Putamen (tissue), 1 donor: ENCODE measurements around the gene PLCH1.

Experiments
- DNase-seq: peaks from one replicate; pipeline ENCODE4 v3.0.0-alpha.2; 2016; ENCODE audit warnings: low spot score

Gene PLCH1, protein sequence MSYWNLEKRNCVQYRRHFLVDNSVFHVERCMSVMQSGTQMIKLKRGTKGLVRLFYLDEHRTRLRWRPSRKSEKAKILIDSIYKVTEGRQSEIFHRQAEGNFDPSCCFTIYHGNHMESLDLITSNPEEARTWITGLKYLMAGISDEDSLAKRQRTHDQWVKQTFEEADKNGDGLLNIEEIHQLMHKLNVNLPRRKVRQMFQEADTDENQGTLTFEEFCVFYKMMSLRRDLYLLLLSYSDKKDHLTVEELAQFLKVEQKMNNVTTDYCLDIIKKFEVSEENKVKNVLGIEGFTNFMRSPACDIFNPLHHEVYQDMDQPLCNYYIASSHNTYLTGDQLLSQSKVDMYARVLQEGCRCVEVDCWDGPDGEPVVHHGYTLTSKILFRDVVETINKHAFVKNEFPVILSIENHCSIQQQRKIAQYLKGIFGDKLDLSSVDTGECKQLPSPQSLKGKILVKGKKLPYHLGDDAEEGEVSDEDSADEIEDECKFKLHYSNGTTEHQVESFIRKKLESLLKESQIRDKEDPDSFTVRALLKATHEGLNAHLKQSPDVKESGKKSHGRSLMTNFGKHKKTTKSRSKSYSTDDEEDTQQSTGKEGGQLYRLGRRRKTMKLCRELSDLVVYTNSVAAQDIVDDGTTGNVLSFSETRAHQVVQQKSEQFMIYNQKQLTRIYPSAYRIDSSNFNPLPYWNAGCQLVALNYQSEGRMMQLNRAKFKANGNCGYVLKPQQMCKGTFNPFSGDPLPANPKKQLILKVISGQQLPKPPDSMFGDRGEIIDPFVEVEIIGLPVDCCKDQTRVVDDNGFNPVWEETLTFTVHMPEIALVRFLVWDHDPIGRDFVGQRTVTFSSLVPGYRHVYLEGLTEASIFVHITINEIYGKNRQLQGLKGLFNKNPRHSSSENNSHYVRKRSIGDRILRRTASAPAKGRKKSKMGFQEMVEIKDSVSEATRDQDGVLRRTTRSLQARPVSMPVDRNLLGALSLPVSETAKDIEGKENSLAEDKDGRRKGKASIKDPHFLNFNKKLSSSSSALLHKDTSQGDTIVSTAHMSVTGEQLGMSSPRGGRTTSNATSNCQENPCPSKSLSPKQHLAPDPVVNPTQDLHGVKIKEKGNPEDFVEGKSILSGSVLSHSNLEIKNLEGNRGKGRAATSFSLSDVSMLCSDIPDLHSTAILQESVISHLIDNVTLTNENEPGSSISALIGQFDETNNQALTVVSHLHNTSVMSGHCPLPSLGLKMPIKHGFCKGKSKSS (N-terminal part only)

DNA sequence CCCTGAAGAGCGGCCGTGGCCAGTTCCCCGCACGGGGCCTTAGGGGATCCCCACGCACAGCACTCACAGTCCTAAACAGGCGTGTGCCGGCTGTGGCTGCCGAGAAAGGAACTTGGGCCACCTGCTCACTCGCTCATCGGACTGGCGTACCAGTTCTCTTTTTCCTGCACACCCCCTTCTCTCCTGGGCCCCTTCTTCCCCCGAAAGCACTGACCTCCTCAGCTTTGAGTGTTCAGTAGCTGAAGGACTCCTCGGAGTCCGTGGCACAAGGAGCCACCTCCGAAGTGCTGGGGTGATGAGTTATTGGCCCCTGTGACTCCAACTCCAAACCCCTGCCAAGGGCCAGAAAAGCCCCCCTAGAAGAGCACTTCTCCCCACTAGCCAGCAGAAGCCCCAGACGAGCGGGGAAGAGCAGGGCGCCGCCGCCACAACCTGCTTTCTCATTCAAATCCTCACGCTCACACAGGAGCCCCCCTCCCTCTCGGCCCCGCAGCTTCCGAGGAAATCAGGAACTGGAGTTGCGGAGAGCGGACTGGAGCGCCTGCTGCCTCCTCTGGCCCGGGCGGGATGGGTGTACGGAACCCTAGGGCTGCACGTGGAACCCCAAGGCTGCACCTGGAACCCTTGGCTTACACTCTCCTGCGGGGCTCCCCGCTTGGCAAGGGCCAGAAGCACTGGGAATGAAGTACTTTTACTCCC lies at the start of gene PLCH1:
TSS of gene PLCH1 (minus strand) at position 446 of the 699 bp plus-strand sequence. CDS start 40,847 bp downstream, outside the sequence.
- DNase-seq, result peak; percentile 53

DNA sequence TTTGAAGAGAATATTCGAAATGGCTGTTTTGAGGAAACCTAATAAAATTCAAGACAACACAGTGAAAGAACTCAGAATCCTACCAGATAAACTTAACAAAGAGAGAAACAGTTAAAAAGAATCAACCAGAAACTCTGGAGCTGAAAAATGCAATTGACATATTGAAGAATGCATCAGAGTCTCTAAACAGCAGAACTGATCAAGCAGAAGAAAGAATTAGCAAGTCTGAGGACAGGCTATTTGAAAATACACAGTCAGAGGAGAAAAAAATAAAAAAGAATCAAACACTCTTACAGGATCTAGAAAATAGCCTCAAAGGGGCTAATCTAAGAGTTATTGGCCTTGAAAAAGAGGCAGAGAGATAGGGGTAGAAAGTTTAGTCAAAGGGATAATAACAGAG lies 47.7 kb upstream of the PLCH1 start:
- no peak for DNase-seq

DNA sequence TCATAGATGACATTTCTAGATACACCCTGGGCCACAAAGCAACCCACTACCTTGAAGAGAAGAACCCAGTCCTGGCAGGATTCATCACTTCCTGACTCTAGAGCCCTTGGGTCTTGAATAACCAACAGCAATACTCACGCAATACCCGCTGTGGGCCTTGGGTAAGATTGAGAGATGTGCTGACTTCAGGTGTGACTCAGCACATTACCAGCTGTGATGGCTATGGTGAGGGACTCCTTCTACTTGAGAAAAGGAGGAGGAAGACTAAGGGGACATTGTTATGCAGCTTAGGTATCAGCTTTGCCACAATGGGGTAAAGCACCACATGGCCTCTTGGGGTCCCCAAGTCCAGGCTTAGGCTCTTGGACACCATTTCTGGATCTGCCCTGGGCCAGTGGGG lies 46.3 kb upstream of the PLCH1 start:
- DNase-seq, result no peak

DNA sequence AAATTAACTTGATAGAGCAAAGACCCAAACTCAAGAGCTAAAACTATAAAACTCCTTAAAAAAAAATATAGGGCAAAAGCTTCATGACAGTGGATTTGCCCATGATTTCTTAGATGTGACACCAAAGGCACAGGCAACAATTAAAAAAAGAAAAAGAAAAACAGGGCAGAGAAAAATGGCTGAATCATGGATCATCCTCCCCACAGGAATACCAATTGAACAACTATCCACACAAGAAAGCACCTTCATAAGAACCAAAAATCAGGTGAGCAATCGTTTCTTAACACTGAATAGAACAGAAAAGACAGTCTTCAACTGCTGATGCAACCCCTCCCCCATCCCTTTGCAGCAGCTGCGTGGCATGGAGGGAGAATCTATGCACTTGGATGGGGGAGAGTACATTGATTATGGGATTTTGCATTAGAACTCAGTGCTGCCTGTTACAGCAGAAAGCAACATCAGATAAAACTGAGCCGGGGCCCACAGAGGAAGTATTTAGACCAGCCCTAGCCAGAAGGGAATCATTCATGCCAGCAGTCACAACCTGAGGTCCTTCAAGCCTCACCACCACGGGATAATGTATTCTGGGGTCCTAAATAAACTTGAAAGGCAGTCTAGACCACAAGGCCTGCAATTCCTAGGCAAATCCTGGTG lies 45.5 kb upstream of the PLCH1 start:
- DNase-seq, result no peak

DNA sequence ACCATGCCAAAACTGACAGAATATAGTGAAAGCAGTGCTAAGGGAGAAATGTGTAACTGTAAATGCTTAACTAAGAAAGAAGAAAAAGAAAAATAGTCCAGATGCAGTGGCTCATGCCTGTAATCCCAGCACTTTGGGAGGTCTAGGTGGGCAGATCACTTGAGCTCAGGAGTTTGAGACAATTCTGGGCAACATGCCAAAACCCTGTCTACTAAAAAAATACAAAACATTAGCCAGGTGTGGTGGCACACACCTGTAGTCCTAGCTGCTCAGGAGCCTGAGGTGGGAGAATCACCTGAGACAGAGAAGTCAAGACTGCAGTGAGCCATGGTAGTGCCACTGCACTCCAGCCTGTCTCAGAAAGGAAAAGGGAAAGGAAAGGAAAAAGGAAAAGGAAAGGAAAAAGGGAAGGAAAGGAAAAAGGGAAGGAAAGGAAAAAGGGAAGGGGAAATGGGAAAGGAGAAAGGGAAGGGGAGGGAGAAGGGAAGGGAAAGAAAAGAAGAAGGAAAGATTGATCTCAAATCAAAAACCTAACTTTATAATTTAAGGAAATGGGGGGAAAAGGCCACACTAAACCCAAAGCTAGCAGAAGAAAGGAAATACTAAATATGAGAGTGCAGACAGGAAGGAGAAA lies 40.9 kb upstream of the PLCH1 start:
- DNase-seq, result no peak

DNA sequence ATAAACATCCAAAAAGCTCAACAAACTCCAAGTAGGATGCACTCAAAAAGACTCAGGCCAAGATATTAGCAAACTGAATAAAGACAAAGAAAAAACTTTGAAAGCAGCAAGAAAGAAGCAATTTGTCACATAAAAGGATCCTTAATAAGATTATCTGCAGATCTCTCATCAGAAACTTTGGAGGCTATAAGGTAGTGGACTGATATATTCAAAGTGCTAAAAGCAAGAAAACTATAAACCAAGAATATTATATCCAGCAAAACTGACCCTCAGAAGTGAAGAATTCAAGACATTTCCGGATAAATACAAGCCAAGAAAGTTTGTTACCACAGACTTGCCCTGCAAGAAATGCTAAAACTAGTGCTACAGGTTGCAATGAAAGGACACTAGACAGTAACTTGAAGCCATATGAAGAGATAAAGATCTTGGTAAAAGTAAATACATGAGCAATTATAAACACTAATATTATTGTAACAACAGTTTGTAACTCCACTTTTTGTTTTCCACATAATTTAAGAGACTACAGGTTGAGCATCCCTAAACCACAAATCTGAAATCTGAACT lies 37.6 kb upstream of the PLCH1 start:
- DNase-seq, result no peak

DNA sequence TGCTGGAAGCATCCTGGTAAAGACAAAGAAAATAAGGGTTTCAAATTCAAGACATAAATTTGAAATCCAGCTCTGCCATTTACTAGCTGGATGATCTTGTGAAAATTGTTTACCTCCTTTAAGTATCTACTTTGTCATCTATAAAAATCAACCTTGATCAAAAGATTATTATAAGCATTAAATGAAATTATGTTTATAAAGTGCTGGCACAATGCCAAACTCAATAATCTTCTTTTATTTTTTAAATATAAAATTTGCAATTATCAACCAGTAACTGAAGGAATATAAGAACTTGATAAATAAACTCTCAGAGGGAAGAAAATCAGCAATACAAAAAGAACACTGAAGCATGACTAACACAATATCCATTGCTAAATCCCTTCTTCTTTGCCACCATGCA lies 35.4 kb upstream of the PLCH1 start:
- no peak for DNase-seq

DNA sequence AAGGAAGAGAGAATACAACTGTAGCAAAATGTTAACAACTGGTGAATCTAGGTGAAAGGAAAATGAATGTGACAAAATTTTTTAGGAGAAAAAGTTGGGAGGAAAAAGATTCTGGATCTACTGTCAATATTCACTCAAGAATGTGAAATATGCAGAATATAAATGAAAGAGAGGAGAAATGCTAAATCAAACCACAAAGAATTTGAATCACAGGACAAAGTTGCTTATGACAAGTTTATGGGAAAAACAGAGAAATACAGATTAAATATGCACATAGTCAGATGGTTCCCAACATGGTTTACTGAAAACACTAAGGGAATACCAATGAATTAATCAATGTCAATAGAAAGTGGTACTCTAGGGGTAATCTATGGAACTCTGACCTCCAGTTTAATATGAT lies 33.6 kb upstream of the PLCH1 start:
- DNase-seq, result no peak

DNA sequence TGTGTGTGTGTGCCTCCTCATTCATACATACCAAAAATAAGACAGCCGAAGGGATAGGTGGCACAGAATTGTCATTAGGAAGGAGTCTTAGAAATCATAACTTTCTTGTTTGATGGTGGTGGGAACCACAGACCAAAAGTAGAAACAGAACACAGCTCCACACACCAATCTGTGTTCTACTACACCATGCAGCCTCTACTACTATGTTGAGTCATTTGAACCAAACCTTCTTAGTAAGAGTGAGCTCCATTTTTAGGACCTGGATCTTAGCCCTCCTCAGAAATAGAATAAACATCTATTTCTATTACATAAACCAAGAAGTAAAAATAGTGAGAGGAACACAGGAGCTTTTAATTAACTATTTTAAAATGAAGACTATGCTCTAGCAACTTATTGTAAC lies 27.9 kb upstream of the PLCH1 start:
- DNase-seq, result no peak

DNA sequence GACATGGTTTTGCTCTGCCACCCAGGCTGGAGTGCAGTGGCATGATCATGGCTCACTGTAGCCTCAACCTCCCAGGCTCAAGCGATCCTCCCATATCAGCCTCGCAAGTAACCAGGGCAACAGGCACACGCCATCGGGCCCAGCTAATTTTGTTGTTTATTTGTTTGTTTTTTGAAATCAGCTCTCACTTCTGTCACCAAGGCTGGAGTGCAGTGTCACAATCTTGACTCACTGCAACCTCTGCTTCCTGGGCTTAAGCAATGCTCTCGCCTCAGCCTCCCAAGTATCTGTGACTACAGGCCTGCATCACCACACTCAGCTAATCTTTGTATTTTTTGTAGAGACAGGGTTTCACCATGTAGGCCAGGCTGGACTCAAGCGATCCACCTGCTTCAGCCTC lies 26.3 kb upstream of the PLCH1 start:
- no peak for DNase-seq

DNA sequence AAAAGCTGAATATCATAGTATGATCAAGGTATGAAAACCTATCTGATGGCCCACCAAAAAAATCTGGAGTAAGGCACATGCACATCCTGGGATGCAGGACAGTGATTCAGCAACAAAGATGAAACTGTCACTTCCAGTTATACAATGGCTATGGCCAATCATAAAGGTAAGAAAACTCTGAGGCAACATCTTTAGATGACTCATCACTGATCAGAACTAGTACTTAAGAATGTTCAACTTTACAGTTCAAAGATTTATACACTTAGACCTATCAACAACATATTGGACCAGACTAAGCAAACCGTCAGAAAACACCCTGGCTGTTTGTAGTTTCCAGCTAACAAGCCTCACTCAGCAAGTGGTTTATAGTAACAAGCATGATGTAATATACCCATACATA lies 21.3 kb upstream of the PLCH1 start:
- no peak for DNase-seq

DNA sequence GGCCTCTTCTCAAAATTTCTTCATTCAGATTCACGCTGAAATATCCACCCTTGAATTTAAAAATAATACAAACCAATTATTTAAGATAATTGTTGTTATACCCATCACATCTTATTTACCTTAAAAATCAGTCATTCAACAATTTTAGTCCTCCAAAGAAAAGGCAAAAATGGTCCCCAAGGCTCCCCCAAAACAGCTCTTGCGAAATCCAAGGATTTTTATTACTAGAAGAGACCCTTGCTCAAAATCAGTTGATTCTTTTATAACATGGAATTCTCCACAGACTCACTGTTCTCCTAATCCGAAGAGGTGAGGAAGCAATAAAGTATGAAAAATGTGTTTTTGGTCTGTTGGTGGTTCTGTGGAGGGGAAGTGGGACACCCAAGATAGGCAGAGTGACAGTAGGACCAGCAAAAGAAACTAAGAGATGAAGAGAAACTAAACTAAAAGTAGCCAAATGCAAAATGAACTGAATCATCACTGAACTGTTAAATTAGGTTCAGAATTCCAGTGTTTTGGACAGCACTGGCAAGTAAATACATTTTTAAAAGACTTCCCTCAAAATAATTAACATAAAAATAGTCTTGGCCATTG lies 19.1 kb upstream of the PLCH1 start:
- no peak for DNase-seq

DNA sequence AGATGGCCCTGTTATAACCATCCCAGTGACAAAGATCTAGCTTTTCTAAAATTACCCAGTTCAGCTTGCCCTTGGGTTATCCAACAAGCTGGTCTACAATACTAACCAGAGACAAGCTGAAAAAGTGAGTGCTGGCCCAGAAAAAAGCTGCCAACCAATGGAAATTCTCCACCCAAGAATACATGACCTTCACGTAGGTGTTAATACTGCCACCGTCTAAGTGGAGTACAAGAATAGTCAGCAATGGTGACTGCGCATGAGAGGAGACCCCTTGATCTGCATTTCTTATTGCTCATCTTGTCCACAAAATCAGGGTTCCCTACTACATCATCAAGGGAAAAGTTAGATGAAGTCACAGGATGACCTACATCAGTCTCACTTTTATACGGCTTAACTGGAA lies 15.8 kb upstream of the PLCH1 start:
- no peak for DNase-seq

DNA sequence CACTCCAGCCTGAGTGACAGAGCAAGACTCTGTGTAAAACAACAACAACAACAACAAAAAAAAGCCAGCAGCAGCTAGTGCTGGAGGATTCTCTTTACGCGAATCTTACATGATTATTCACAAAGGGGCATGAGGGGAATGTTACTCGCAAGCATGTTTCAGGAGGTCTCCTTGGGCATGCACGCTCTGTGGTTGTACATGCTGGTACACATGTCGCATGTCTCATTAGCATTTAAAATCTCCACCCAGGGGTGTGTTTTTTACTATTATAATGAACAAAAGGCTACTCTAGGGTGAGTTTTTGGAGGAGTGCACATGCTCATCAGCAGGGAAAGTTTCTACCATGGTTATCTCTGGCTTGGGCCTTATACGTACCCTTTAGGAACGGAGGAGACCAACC lies 12.7 kb upstream of the PLCH1 start:
- no peak for DNase-seq

DNA sequence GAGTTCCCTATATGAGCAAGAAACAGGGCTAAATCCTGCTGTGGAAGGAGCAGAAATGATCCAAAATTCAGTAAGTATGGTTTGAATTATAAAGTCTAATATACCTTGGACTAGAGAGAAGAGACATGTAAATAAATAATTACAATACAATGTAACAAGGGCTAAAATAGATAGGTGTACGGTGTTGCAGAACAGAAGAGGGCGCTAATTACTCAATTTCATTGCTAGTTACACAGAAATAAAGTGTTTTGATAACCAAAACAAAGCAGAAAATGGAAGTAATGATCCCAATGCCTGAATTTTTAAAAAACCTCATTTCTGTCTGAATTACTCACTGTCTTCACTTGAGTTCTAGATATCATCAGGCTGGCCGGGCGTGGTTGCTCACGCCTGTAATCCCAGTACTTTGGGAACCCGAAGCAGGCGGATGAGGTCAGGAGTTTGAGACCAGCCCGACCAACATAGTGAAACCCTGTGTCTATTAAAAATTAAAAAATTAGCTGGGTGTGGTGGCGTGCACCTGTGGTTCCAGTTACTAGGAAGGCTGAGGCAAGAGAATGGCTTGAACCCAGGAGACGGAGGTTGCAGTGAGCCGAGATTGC lies 8.3 kb upstream of the PLCH1 start:
- DNase-seq, result no peak

DNA sequence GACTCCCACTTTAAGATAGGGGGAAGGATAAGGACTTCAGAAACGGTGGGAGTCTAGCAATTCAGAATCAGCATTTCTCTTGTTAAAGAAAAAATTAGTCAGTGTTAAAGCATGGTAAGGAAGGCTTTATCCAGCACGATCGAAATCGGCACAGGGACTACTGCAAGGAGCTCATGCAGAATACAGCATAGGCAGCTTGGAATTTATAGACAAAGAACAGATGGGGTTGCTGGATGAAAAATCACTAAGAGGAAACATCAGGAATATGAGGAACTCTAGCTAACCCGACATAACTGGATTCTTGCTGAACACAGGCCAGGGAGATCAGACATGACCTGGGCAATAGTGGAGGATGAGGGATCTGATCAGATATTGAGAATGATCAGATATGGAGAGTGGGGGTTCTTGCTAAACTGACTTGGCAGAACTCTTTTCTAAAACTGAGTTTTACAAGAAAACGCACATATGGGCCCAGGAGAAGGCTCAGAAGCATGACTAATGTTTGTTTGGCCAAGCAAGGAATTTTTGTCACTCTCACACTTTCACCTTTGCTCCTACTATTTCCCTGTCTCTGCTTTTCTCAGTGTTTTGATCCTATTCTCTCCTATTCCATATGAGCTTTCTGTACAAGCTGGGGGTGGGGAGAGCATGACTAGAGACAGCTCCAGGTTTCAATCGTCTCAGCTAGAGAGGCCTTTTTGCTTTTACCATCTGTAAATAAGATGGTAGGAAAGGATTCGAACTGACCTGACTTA lies 3.9 kb upstream of the PLCH1 start:
- no peak for DNase-seq

DNA sequence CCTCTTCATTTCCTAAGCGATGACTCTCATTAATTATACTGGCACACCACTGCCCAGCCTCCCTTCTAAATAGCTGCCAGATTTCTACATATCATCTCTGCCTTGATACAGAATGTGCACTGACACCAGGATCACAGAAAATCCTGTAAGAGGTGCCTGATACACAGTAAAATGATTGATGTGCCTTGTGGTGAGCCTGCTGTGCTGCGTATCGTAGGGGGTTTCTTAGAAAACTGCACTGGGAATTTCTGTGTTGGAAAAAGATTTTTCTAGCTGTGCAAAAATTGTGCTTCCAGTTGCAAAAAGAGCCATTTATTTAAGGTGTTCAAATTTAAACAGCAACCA lies 3.0 kb upstream of the PLCH1 start:
- no peak for DNase-seq

DNA sequence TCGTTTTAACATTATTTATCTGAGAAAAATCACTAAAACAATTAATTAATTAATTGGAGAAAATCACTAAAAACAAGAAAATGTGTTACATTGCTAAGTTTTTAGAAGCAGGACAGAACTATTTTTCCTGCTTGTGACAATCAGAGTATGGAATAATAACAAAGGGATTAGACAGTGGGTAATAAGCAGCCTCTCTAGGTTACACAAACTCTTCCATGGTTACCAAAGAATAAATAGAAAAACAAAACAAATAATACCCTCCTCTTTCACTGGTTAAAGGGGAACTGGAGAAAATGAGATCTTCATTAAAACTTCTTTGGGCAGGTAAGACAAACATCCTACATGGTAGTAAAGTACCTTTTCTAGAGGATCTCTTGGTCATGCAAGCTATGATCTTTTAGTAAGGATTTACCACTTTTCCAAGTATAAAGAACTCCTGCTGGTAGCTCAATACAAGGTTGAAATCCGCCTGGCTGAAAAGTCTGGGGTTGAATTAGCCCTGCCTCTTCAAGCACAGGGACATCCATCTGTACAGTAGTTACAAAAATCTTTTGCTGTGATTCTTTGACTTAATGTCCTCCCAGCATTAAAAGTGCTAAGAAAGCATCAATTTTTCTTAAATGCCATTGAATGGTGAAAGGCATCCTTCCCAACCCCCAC lies 2.5 kb upstream of the PLCH1 start:
- no peak for DNase-seq

DNA sequence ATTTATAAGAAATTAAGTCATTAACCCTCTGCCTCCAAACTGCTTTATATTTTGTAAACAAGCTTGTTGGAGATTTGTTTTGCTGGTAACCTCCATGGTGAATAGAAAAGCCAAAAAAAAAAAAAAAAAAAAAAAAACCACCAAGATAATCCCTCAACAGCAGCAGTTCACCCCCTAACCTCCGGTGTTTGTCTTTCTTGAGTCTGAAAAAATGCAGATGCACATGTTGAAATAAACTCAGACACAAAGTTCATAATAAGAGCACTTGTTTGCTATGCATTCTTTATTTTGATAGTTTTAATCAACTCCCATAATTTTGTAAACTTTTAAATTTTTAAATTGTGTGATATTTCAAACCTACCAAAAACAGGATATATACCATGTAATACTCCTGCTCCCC lies 1.8 kb upstream of the PLCH1 start:
- no peak for DNase-seq
